H1 (cell line): ENCODE data around the gene C4orf46. TPM values are rescaled to one million over a fixed set of nuclear protein-coding genes. Genes with fewer than 3 reads are reported as not detected.

Experiments used
- CTCF ChIA-PET: fragments of 300-600 bp; sonication (Branson Sonifier 250); formaldehyde crosslinking; loops from one replicate; lab custom pipeline; 2021; ENCODE audit not compliant: partially characterized antibody; lab: Charles Lee
- POLR2A ChIA-PET: fragments of 300-600 bp; sonication (Branson Sonifier 250); formaldehyde crosslinking; loops from one replicate; lab custom pipeline; 2021; ENCODE audit warnings: inconsistent platforms; ENCODE audit not compliant: partially characterized antibody; lab: Charles Lee
- DNase-seq, 2 experiments: peaks; one replicate each; pipeline versions ENCODE4 v3.0.0 to v3.0.0-alpha.2; 2010 to 2022; ENCODE audit warnings: low spot score in 2 of 2, low read depth in 1 of 2, mixed read lengths in 1 of 2
- FAIRE-seq: peaks from 2 replicates; lab custom pipeline; 2011; peaks lifted over from hg19 to GRCh38; lab: Jason Lieb, UNC
- H2AFZ ChIP-seq: 2 replicates; pipeline ENCODE4 v1.8.1; 2012; ENCODE audit warnings: low read length, inconsistent platforms
- H2AK5ac ChIP-seq: 2 replicates; pipeline ENCODE4 v1.6.1; 2013; ENCODE audit warnings: low read depth, low read length
- H2BK120ac ChIP-seq: replicated peaks from 2 replicates; pipeline ENCODE3; 2013; ENCODE audit warnings: low read depth, low read length, inconsistent platforms
- H2BK12ac ChIP-seq: 2 replicates; pipeline ENCODE4 v1.6.1; 2013; ENCODE audit warnings: low read depth, low read length
- H2BK15ac ChIP-seq: 2 replicates; pipeline ENCODE4 v1.6.1; 2013; ENCODE audit warnings: low read length
- H2BK20ac ChIP-seq: 2 replicates; pipeline ENCODE4 v1.6.1; 2013; ENCODE audit warnings: low read length
- H2BK5ac ChIP-seq: 2 replicates; pipeline ENCODE4 v1.6.1; 2013; ENCODE audit warnings: low read depth, low read length
- H3K14ac ChIP-seq: 2 replicates; pipeline ENCODE4 v1.6.1; 2013; ENCODE audit warnings: inconsistent platforms; ENCODE audit not compliant: insufficient read length
- H3K18ac ChIP-seq: 2 replicates; pipeline ENCODE4 v1.6.1; 2013; ENCODE audit warnings: low read length; ENCODE audit errors: extremely low read depth
- H3K23ac ChIP-seq: 2 replicates; pipeline ENCODE4 v1.6.1; 2013; ENCODE audit warnings: inconsistent platforms; ENCODE audit not compliant: insufficient read length
- H3K23me2 ChIP-seq: 2 replicates; pipeline ENCODE4 v1.6.1; 2013; ENCODE audit warnings: low read depth, low read length
- H3K27ac ChIP-seq: 2 replicates; pipeline ENCODE4 v1.6.1; 2011; ENCODE audit warnings: low read depth, low read length, inconsistent platforms
- H3K27me3 ChIP-seq, 4 experiments: replicated peaks in 1 of 4; 1 replicate in 1 of 4; 2 replicates in 3 of 4; pipeline versions ENCODE4 v1.6.1 to v1.8.1; 2011 to 2013; ENCODE audit warnings: low read length in 3 of 4, mild to moderate bottlenecking in 3 of 4, inconsistent platforms in 2 of 4, mixed read lengths in 2 of 4, moderate library complexity in 1 of 4; ENCODE audit not compliant: control insufficient read depth in 3 of 4, insufficient read depth in 3 of 4; ENCODE audit errors: extremely low read depth in 1 of 4
- H3K36me3 ChIP-seq, 4 experiments: 2 replicates each; pipeline versions ENCODE4 v1.6.1 to v1.8.1; 2011 to 2013; ENCODE audit warnings: mild to moderate bottlenecking in 4 of 4, low read length in 3 of 4, moderate library complexity in 2 of 4, control low read depth in 1 of 4, inconsistent platforms in 1 of 4; ENCODE audit not compliant: insufficient read depth in 4 of 4, control insufficient read depth in 2 of 4
- H3K4ac ChIP-seq: replicated peaks from 2 replicates; pipeline ENCODE3; 2013; ENCODE audit warnings: low read length, low read depth, mixed read lengths, inconsistent platforms; ENCODE audit not compliant: insufficient read length
- H3K4me1 ChIP-seq, 4 experiments: replicated peaks in 1 of 4; 1 replicate in 1 of 4; 2 replicates in 3 of 4; pipeline versions ENCODE4 v1.6.1 to v1.8.1; 2011 to 2013; ENCODE audit warnings: low read length in 3 of 4, inconsistent platforms in 2 of 4, mixed read lengths in 1 of 4; ENCODE audit not compliant: insufficient read depth in 4 of 4, control insufficient read depth in 3 of 4
- H3K4me2 ChIP-seq, 2 experiments: 2 replicates each; pipeline versions ENCODE4 v1.6.1 to v1.8.1; 2011 to 2013; ENCODE audit warnings: low read depth in 2 of 2, low read length in 2 of 2, control low read depth in 1 of 2, inconsistent platforms in 1 of 2, mild to moderate bottlenecking in 1 of 2; ENCODE audit not compliant: insufficient read depth in 1 of 2
- H3K4me3 ChIP-seq, 4 experiments: fragments of 200-600, 300-600 bp in 1 of 4; sonication (generic), shearing (Covaris generic), sonication (Bioruptor Twin) in 1 of 4; 2 replicates each; pipeline versions ENCODE4 v1.5.1 to v1.8.1; 2011 to 2016; ENCODE audit warnings: low read length in 4 of 4, low read depth in 3 of 4, control low read depth in 2 of 4, inconsistent platforms in 2 of 4, mild to moderate bottlenecking in 2 of 4, mixed read lengths in 1 of 4, moderate library complexity in 1 of 4; ENCODE audit not compliant: insufficient read depth in 2 of 4; ENCODE audit errors: extremely low read depth in 1 of 4
- H3K56ac ChIP-seq: replicated peaks from 2 replicates; pipeline ENCODE3; 2013; ENCODE audit warnings: low read depth, mild to moderate bottlenecking, mixed read lengths, low read length, inconsistent platforms; ENCODE audit not compliant: insufficient read length
- H3K79me1 ChIP-seq: 2 replicates; pipeline ENCODE4 v1.6.1; 2013; ENCODE audit warnings: low read depth, low read length, control low read depth
- H3K79me2 ChIP-seq, 2 experiments: 2 replicates each; pipeline versions ENCODE4 v1.6.1 to v1.8.1; 2012 to 2013; ENCODE audit warnings: low read length in 2 of 2, mild to moderate bottlenecking in 2 of 2, inconsistent platforms in 1 of 2; ENCODE audit not compliant: insufficient read depth in 2 of 2, control insufficient read depth in 1 of 2
- H3K9ac ChIP-seq, 4 experiments: replicated peaks in 1 of 4; 1 replicate in 1 of 4; 2 replicates in 3 of 4; pipeline versions ENCODE4 v1.6.1 to v1.8.1; 2011 to 2013; ENCODE audit warnings: low read depth in 3 of 4, low read length in 3 of 4, control low read depth in 2 of 4, mild to moderate bottlenecking in 2 of 4, moderate library complexity in 2 of 4, inconsistent platforms in 1 of 4; ENCODE audit errors: extremely low read depth in 1 of 4
- H3K9me3 ChIP-seq, 2 experiments: 2 replicates each; pipeline versions ENCODE4 v1.6.1 to v1.8.1; 2012 to 2013; ENCODE audit warnings: mild to moderate bottlenecking in 2 of 2, moderate library complexity in 2 of 2, control low read depth in 1 of 2, inconsistent platforms in 1 of 2, low read depth in 1 of 2, low read length in 1 of 2, mixed read lengths in 1 of 2; ENCODE audit not compliant: insufficient read depth in 2 of 2
- H4K20me1 ChIP-seq, 2 experiments: replicated peaks in 1 of 2; 2 replicates each; pipeline versions ENCODE3 to v1.8.1; 2011 to 2013; ENCODE audit warnings: inconsistent platforms in 2 of 2, low read length in 2 of 2, mild to moderate bottlenecking in 1 of 2; ENCODE audit not compliant: insufficient read depth in 2 of 2, control insufficient read depth in 1 of 2
- H4K5ac ChIP-seq: 2 replicates; pipeline ENCODE4 v1.6.1; 2013; ENCODE audit warnings: low read length, low read depth, mixed read lengths, inconsistent platforms; ENCODE audit not compliant: insufficient read length
- H4K8ac ChIP-seq: 2 replicates; pipeline ENCODE4 v1.8.0; 2013; ENCODE audit warnings: mild to moderate bottlenecking, moderate library complexity, low read length, inconsistent platforms; ENCODE audit not compliant: insufficient read depth; ENCODE audit errors: extremely low read depth
- H4K91ac ChIP-seq: replicated peaks from 2 replicates; pipeline ENCODE3; 2013; ENCODE audit warnings: low read length, mixed read lengths, inconsistent platforms; ENCODE audit not compliant: insufficient read length
- JUND ChIP-seq: IDR thresholded peaks from 2 replicates; pipeline ENCODE4 v1.6.1; 2011; ENCODE audit warnings: mild to moderate bottlenecking, improper control_type of control experiment, low read length
- KDM5A ChIP-seq: fragments of 200-600 bp; IDR thresholded peaks from 2 replicates; pipeline ENCODE4 v1.7.1; 2012; ENCODE audit warnings: mild to moderate bottlenecking, low read length, inconsistent platforms, mixed read lengths
- MAFK ChIP-seq: IDR thresholded peaks from 2 replicates; pipeline ENCODE4 v1.6.1; 2012; ENCODE audit warnings: low read depth, mild to moderate bottlenecking, improper control_type of control experiment, low read length
- NANOG ChIP-seq: IDR thresholded peaks from 2 replicates; pipeline ENCODE4 v1.6.1; 2011; ENCODE audit warnings: low read length, low read depth, mild to moderate bottlenecking, inconsistent platforms; ENCODE audit not compliant: insufficient read depth, poor library complexity, severe bottlenecking
- TAF7 ChIP-seq: optimal IDR thresholded peaks from 2 replicates; pipeline ENCODE3; 2011; ENCODE audit warnings: low read depth, mild to moderate bottlenecking, inconsistent platforms, low read length, moderate library complexity, borderline replicate concordance
- TBP ChIP-seq: IDR thresholded peaks from 2 replicates; pipeline ENCODE4 v1.6.1; 2011; ENCODE audit warnings: low read depth, low read length, improper control_type of control experiment
- TEAD4 ChIP-seq: IDR thresholded peaks from 2 replicates; pipeline ENCODE4 v1.6.1; 2012; ENCODE audit warnings: low read depth, low read length, inconsistent platforms, mixed read lengths
- ZNF274 ChIP-seq: IDR thresholded peaks from 2 replicates; pipeline ENCODE4 v1.7.0; 2012; ENCODE audit warnings: low read length, borderline replicate concordance; ENCODE audit errors: extremely low read depth
- WGBS, 2 experiments: shearing (Covaris generic) in 1 of 2; methylation state at CpG; one replicate each; pipeline versions ENCODE4 v1.1.6 to v1.1.7; 2013 to 2015; ENCODE audit warnings: low lambda C conversion rate in 2 of 2, mixed read lengths in 2 of 2, inconsistent platforms in 1 of 2, low coverage in 1 of 2, missing lambda C conversion rate in 1 of 2; ENCODE audit not compliant: insufficient replicate concordance in 2 of 2, insufficient coverage in 1 of 2, insufficient read length in 1 of 2; ENCODE audit errors: extremely low coverage in 1 of 2, missing lambda C conversion rate in 1 of 2; 5-methylcytosine and 5-hydroxymethylcytosine counted together
- polyA plus RNA-seq, 7 experiments: library from polyadenylated mRNA; depleted of rRNA in 3 of 7; stranded (reverse) in 5 of 7; unstranded in 2 of 7; fragments of >200 nt in 5 of 7; fragments of 200-250 nt in 2 of 7; gene quantifications; 1 replicate in 5 of 7; 2 replicates in 1 of 7; 4 replicates in 1 of 7; pipeline versions ENCODE4 v1.2.1 to v1.2.3, GENCODE V29; 2011 to 2013; ENCODE audit warnings: missing spikeins in 2 of 7, mixed read lengths in 2 of 7
- total RNA-seq: library from RNA; stranded (reverse); fragmentation: NEBNext Ultra II Directional; extraction: Animal tissue kit (Norgen Biotek cat#: 25700); gene quantifications from 2 replicates; pipeline ENCODE4 v1.2.1, GENCODE V29; 2021
- TF ChIP-seq, protein P1 (sequence below): IDR thresholded peaks from 2 replicates; pipeline ENCODE4 v1.6.1; 2012; ENCODE audit warnings: low read length, inconsistent platforms
- TF ChIP-seq, protein P2 (sequence below): IDR thresholded peaks from 2 replicates; pipeline ENCODE4 v1.6.1; 2012; ENCODE audit warnings: inconsistent platforms

C4orf46 gene
- total and polyA plus RNA-seq, 2 of the 8 experiments (the other 6 are each of a cell fraction or from before 2014, with no cell fraction given) = 19.8 to 28.6 TPM

- Histone ChIP-seq H3K4me1 (no peaks in the 10 kb centered on the region), H4K20me1 (no peaks in the 10 kb centered on the region), H3K79me1 (no peaks in the 10 kb centered on the region), H2BK5ac (no peak overlapping the region), H2BK120ac (no peak overlapping the region), H4K8ac (no peak overlapping the region), H3K4ac (no peak overlapping the region), H2AFZ (no peak overlapping the region), H3K4me2 (no peak overlapping the region)
- no peak for TF ChIP-seq MAFK
- TF ChIP-seq, protein P1, sequence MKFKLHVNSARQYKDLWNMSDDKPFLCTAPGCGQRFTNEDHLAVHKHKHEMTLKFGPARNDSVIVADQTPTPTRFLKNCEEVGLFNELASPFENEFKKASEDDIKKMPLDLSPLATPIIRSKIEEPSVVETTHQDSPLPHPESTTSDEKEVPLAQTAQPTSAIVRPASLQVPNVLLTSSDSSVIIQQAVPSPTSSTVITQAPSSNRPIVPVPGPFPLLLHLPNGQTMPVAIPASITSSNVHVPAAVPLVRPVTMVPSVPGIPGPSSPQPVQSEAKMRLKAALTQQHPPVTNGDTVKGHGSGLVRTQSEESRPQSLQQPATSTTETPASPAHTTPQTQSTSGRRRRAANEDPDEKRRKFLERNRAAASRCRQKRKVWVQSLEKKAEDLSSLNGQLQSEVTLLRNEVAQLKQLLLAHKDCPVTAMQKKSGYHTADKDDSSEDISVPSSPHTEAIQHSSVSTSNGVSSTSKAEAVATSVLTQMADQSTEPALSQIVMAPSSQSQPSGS = no peak
- no peak for TF ChIP-seq TEAD4
- TF ChIP-seq NANOG = no peak
- no peak for TF ChIP-seq TBP
- no peak for TF ChIP-seq KDM5A
- no peak for TF ChIP-seq ZNF274
- TF ChIP-seq JUND = no peak
- TF ChIP-seq, protein P2, sequence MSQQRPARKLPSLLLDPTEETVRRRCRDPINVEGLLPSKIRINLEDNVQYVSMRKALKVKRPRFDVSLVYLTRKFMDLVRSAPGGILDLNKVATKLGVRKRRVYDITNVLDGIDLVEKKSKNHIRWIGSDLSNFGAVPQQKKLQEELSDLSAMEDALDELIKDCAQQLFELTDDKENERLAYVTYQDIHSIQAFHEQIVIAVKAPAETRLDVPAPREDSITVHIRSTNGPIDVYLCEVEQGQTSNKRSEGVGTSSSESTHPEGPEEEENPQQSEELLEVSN = no peak
- no peak for TF ChIP-seq TAF7
- TF ChIP-seq, all 59 proteins: peak for 0
- Histone ChIP-seq H4K91ac (no peak overlapping the region), H3K36me3 (no peaks in the 10 kb centered on the region), H3K27me3 (no peaks in the 10 kb centered on the region), H3K23me2 (no peaks in the 10 kb centered on the region), H3K23ac (no peak overlapping the region), H3K9me3 (no peaks in the 10 kb centered on the region), H3K14ac (no peak overlapping the region), H3K27ac (no peak overlapping the region), H3K56ac (no peak overlapping the region), H4K5ac (no peak overlapping the region), H3K18ac (no peak overlapping the region), H2BK15ac (no peak overlapping the region), H3K79me2 (no peaks in the 10 kb centered on the region), H3K4me3 (no peak overlapping the region), H3K9ac (no peak overlapping the region), H2AK5ac (no peak overlapping the region), H2BK20ac (no peak overlapping the region), H2BK12ac (no peak overlapping the region)
- POLR2A ChIA-PET = no interaction called here
- CTCF ChIA-PET = no interaction called here
- 77% methylated on average over 1 of the region's 1 CpG; no CpG with 5 or more reads in 1 of the 2 experiments for WGBS, 2 experiments
- no peak for DNase-seq
- no peak for FAIRE-seq
These were observed 40.8 kb downstream of the C4orf46 start for GRCh38 chr4:158630893-158631292.
